Brain pericyte (primary cell): Measurements from ENCODE around the gene FARS2.
"Not testable (repeated sequence)": the region's sequence is repeated elsewhere in the genome, so short reads cannot be mapped to it uniquely, and the experiment has no call there.

Experiments
- DNase-seq: peaks from one replicate; pipeline ENCODE4 v3.0.0-alpha.2; 2012; ENCODE audit warnings: low read depth, low spot score

Gene FARS2

DNA sequence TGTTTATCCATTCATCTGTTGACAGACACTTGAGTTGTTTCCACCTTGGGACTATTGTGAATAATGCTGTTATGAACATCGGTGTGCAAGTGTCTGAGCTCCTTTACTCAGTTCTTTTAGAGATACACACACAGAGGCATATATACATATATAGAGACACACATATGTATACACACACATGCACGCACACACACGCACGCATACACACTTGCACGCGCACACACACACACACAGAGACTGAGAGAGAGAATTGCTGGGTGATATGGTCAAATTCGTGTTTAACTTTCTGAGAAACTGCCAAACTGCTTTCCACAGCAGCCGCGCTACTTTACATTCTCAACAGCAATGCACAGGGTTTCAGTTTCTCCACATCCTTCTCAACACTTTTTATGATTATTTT is 273.3 kb downstream of the FARS2 start:
- DNase-seq, result no peak

DNA sequence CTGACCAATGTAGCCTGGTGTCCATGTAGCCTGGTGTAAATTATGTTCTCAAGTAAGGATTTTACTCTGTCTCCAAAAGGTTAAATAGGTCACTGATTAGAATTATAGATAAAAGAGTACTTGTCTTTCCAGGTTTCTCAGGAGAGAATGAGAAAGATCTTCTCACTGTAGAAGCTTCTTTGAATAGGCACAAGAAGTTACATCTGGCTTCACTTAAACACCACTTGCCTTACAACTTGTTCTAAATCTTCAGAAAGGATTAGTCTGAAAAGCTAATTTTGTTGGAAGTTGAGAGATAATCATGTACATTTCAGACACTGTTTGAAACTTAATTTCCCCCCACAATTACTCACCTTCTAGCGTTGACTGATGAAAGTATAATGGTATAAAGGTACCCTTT is 275.3 kb downstream of the FARS2 start:
- no peak for DNase-seq

DNA sequence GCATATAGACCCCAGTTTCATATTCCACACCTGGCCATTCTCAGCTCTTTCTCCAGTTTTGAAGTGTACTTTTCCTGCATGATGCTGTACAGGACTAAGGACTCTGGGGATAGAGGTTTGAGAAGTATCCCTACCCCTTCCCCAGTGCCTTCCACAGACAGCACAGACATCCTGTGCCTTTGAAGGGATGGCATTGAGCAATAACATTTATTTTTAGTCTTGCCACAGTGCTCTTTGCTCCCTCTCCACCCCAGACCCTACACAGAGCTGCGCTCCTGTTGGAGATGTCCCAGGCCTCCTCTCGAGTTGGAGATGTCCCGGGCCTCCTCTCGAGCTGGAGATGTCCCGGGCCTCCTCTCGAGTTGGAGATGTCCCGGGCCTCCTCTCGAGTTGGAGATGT is 275.8 kb downstream of the FARS2 start:
- DNase-seq, result no peak

GRCh38 chr6:5537967-5538366 is 276.7 kb downstream of the FARS2 start:
- DNase-seq, result no peak

GRCh38 chr6:5540370-5540769 is 279.1 kb downstream of the FARS2 start:
- DNase-seq, result no peak

DNA sequence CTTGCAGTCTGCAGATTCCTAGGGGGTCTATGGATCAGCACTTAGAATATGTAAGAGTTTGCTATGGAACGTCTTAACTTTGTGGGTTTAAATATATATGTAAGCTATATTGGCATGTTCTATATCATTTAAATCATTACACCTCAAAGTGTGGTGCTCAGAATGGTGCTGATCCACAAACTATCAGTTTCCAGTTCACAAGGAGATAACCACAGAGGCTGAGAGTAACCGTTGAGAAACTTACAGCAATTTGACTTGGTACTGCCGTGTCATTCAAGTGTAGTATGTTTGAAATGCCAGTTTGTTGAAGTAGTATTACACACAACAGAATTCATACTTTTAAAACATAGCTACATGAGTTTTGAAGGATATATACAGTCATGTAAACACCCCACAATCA is 279.7 kb downstream of the FARS2 start:
- DNase-seq, result no peak

- DNase-seq, result no peak
Measured at GRCh38 chr6:5541751-5542432, 280.6 kb downstream of the FARS2 start.

DNA sequence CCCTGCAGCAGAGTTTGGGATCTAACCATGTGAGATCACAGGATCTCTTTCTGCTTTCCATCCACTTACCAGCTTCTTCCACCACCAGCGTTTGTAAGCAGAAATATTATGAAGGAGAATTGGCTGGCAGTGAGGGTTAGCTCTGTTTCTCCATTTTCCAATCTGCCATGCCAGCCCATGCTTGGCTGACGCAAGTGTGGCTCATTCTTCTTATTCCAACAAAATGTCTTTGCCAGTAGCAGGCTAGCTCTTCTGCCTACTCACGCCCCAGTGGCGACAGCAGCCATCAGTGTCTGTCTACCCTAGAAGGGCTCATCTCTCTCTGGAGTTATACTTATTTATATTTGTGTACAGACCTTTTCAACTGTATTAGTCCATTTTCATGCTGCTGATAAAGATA is 286.2 kb downstream of the FARS2 start:
- no peak for DNase-seq

GRCh38 chr6:5550631-5551030 is 289.3 kb downstream of the FARS2 start:
- no peak for DNase-seq

DNA sequence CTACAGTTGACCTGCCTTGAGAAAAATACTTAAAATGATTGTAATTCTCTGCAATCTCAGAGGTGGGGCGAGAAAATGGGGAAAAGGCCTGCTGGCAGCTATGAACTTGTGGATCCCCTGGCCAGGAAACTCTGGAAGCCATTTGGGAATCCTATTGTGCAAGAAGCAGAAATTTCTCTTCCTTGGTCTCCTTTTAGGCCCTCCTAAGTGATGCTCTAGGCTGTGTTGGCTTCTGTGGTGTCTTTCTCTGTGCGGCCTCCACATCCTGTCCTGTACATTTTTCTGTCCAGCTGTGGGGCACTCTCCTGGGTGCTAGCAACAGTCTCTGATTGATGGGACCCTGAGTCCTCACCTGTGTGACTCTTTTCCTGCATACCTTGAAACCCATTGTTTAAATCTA is 290.9 kb downstream of the FARS2 start:
- no peak for DNase-seq

GRCh38 chr6:5553767-5554166 is 292.5 kb downstream of the FARS2 start:
- DNase-seq, result no peak

GRCh38 chr6:5554226-5554625 is 292.9 kb downstream of the FARS2 start:
- no peak for DNase-seq

- DNase-seq, result no peak
Measured at GRCh38 chr6:5556011-5556410, 294.7 kb downstream of the FARS2 start.

GRCh38 chr6:5557506-5557905 is 296.2 kb downstream of the FARS2 start:
- DNase-seq, result no peak

GRCh38 chr6:5559651-5560050 is 298.3 kb downstream of the FARS2 start:
- no peak for DNase-seq

DNA sequence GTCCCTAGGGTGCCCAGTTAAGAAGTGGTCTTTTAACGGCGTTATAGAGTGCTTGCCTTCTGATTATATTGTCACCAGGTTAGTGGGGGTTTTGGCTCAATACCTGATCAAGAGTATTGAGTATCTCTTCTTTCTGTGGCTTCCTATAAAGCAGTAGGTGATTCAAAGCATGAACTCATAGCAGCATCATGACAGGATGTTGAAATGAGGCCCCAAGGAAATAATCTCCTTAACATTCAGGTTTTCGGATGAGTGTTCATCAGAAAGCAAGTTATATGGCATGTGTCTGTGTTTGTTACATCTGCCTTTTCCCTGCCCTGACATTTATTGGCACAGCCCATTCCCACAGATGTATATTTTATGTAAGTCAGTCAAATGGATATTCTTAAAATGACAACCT is 301.0 kb downstream of the FARS2 start:
- no peak for DNase-seq

- DNase-seq, result no peak
Measured at GRCh38 chr6:5563086-5563485, 301.8 kb downstream of the FARS2 start.

DNA sequence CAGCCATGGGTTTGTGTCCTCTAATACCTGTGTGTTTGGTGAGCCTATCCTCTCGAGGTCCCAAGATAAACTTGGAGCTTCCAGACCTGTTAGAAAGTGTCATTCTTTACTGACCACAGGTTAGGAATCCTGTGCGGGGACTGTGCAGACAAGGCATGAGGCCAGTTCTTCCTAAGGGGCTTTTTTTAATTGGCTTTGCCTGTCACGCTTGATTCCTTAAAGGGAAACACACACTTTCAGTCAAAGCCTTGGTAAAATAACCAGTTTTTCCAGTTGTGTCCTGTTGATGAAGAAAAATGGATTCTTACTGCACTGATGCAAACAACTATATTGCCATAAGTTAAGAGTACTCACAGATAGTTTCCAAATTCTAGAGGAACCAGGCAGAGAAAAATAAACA is 303.4 kb downstream of the FARS2 start:
- DNase-seq, result not testable (repeated sequence)

- no peak for DNase-seq
Measured at GRCh38 chr6:5565971-5566370, 304.7 kb downstream of the FARS2 start.

- DNase-seq, result no peak
Measured at GRCh38 chr6:5566718-5567117, 305.4 kb downstream of the FARS2 start.

DNA sequence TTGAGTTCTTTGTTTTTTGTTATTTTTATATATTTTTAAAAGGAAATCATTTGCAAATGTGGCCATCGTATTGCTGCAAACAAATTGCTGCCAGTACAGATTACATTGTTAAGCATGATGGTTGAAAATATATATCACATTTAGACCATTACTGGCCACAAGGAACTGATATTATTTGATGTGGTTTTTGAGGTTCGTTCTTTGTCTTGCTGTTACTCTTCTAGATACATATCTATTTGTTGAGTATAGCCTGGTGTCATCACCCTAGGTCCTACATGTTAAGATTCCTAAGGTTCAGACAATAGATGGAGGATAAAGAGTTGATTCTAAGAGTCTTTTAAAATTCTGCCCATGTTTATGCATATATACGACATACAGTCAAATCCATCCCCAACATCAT is 306.0 kb downstream of the FARS2 start:
- DNase-seq, result no peak

DNA sequence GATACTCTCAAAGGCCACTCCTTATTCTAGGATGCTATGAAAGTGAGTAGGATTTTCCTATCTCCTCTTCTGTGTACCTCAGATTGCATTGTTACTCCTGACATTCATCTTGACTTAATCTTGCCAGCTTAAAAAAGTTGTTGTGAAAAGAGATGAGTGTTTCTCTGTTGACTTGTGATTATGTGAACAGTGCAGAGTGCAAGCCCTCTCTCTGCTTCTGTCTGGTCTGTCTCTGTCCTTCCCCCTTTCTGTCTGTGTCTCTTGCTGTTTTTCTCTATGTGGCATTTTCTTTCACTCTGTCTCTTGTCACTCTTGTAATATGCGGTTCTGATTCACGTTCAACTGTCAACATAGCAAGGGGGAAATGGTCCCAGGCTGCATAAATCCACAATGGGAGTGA is 306.6 kb downstream of the FARS2 start:
- DNase-seq, result no peak

- DNase-seq, result no peak
Measured at GRCh38 chr6:5569491-5569890, 308.2 kb downstream of the FARS2 start.

GRCh38 chr6:5570641-5571040 is 309.3 kb downstream of the FARS2 start:
- no peak for DNase-seq
